ENCODE results near the gene PTPA. TPM values are rescaled to one million over a fixed set of nuclear protein-coding genes. Genes with fewer than 3 reads are reported as not detected.

PTPA gene
- total and polyA plus RNA-seq, 2 experiments from 2014 or later = 60.8 to 113 TPM

DNA sequence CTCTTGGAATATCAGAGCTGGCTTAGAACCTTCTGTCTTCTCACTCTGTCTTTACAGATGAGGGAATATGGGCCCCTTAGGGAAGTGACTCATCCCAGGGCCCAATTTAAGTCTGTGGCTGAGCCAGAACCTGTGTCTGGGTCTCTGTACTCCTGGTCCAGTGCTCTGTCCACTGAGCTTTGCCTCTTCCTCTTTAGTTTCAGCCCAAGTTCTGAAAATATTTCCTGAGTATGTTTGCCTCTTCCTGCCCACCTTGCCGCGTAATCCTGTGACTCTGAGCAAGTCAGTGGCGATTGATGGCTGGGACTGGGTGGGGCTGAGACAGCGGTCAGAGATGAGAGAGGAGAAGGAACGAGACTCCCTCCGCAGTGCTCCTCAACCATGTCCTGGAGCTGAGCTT, 59.0 kb downstream of the PTPA start:
- H3K9ac ChIP-seq = peak overlapping the region; percentile 9; the same call in 1 of the 2 replicates
- peaks cover 2% of the 10 kb centered on the region; the same call in 1 of the 2 replicates for H3K79me2 ChIP-seq (ENCODE audit: insufficient read depth)
- H4K20me1 ChIP-seq (ENCODE audit: insufficient read depth) = no peaks in the 10 kb centered on the region
- DNase-seq = peak; percentile 68
- peak overlapping the region; percentile 59 for H3K4me2 ChIP-seq (ENCODE audit: unreplicated experiment)
- H3K4me3 ChIP-seq = no peak overlapping the region
- H3K9me3 ChIP-seq (ENCODE audit: low read depth) = no peaks in the 10 kb centered on the region
- WGBS, 2 experiments (ENCODE audit: low coverage in 1 of 2, low lambda C conversion rate in 2 of 2, missing lambda C conversion rate in 2 of 2) = 73 to 79% methylated on average over 6 of the region's 6 CpGs
- H3K4me1 ChIP-seq (ENCODE audit: insufficient read depth) = peaks cover 44% of the 10 kb centered on the region
- no peak overlapping the region for H3K27ac ChIP-seq
- no peaks in the 10 kb centered on the region for H3K27me3 ChIP-seq (replicated peaks; ENCODE audit: insufficient read depth)
- no peak for TF ChIP-seq EZH2 (IDR thresholded peaks at IDR 0.05; ENCODE audit: insufficient read depth, poor library complexity, severe bottlenecking)
- no peak for TF ChIP-seq EZH2phosphoT487 (IDR thresholded peaks at IDR 0.05; ENCODE audit: insufficient read depth, low read depth)
- no peaks in the 10 kb centered on the region for H3K36me3 ChIP-seq (ENCODE audit: low read depth)
- no peaks in the 10 kb centered on the region for H3K9me2 ChIP-seq (ENCODE audit: insufficient read depth)
- H2AFZ ChIP-seq = no peak overlapping the region
- H3F3A ChIP-seq (ENCODE audit: insufficient read depth) = peaks cover 31% of the 10 kb centered on the region
- in situ Hi-C loops (cut with MboI) = loop anchor here (10.0 kb wide), 1 partner anchor 315 kb away; no protein-coding TSS in a partner anchor

DNA sequence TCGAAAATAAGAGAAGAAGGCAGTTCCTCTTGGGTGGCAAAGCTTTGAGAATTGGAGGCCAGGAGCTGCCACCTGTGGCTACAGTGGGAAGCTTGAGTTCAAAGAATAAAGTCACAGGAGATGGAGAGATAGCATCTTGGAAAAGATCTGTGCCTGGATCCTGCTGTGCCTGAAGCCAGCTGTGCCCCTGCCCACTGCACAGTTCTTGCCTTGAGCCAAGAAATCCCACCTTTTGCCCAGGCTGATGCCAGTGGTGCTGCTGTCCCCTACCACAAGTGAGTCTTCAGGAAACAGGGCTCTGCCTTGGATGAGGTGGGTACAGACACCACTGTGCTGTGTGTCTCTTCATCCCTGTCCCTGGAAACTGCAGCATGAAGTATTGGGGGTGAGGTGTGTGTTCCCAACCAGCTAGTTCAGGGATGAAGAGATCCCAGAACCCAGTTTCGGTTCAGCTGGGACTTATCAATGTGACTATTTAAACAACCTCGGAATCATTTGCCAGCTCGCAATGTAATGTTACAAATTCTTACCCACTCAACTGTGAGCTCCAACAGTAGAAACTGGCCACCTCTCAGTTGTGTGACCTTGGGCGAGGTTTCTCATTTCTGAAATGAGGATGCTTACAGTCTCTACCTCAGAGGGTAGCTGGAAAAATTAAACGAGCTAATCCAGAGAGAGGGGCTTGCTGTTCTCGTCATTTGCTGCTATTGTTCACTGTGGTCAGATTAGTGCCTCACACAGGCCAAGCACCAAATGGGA, 61.0 kb downstream of the PTPA start:
- Histone ChIP-seq H3K4me3 (no peak overlapping the region), H3K9ac (no peak overlapping the region), H4K20me1 (ENCODE audit: insufficient read depth) (no peaks in the 10 kb centered on the region), H3K79me2 (ENCODE audit: insufficient read depth) (peaks cover 21% of the 10 kb centered on the region), H3K27me3 (replicated peaks; ENCODE audit: insufficient read depth) (no peaks in the 10 kb centered on the region), H3K36me3 (ENCODE audit: low read depth) (no peaks in the 10 kb centered on the region), H3K27ac (no peak overlapping the region), H3K9me3 (ENCODE audit: low read depth) (no peaks in the 10 kb centered on the region), H3K9me2 (ENCODE audit: insufficient read depth) (no peaks in the 10 kb centered on the region), H3K4me1 (ENCODE audit: insufficient read depth) (peaks cover 38% of the 10 kb centered on the region), H3F3A (ENCODE audit: insufficient read depth) (peaks cover 40% of the 10 kb centered on the region), H3K4me2 (ENCODE audit: unreplicated experiment) (no peak overlapping the region), H2AFZ (no peak overlapping the region)
- no peak for TF ChIP-seq EZH2 (IDR thresholded peaks at IDR 0.05; ENCODE audit: insufficient read depth, poor library complexity, severe bottlenecking)
- TF ChIP-seq EZH2phosphoT487 (IDR thresholded peaks at IDR 0.05; ENCODE audit: insufficient read depth, low read depth) = no peak
- 54 to 59% methylated on average over 7 of the region's 7 CpGs for WGBS, 2 experiments (ENCODE audit: low coverage in 1 of 2, low lambda C conversion rate in 2 of 2, missing lambda C conversion rate in 2 of 2)
- in situ Hi-C loops (cut with MboI) = loop anchor here (10.0 kb wide), 1 partner anchor 313 kb away; no protein-coding TSS in a partner anchor
- DNase-seq = no peak

GRCh38 chr9:129172816-129173215, 61.6 kb downstream of the PTPA start:
- H3F3A ChIP-seq (ENCODE audit: insufficient read depth) = peaks cover 40% of the 10 kb centered on the region
- peaks cover 31% of the 10 kb centered on the region for H3K4me1 ChIP-seq (ENCODE audit: insufficient read depth)
- no peaks in the 10 kb centered on the region for H3K9me3 ChIP-seq (ENCODE audit: low read depth)
- 20 to 34% methylated on average over 5 of the region's 5 CpGs for WGBS, 2 experiments (ENCODE audit: low coverage in 1 of 2, low lambda C conversion rate in 2 of 2, missing lambda C conversion rate in 2 of 2)
- peak overlapping the region; percentile 87 for H3K4me2 ChIP-seq (ENCODE audit: unreplicated experiment)
- DNase-seq = peak; percentile 58
- H3K4me3 ChIP-seq = no peak overlapping the region; the same call in 1 of the 2 replicates
- H3K27me3 ChIP-seq (replicated peaks; ENCODE audit: insufficient read depth) = no peaks in the 10 kb centered on the region
- H2AFZ ChIP-seq = no peak overlapping the region
- H3K27ac ChIP-seq = peak overlapping the region; percentile 97
- H3K79me2 ChIP-seq (ENCODE audit: insufficient read depth) = peaks cover 24% of the 10 kb centered on the region
- in situ Hi-C loops (cut with MboI) = loop anchor here (10.0 kb wide), 1 partner anchor 312 kb away; no protein-coding TSS in a partner anchor
- H4K20me1 ChIP-seq (ENCODE audit: insufficient read depth) = no peaks in the 10 kb centered on the region
- H3K36me3 ChIP-seq (ENCODE audit: low read depth) = no peaks in the 10 kb centered on the region
- H3K9ac ChIP-seq = peak overlapping the region; percentile 95
- no peaks in the 10 kb centered on the region for H3K9me2 ChIP-seq (ENCODE audit: insufficient read depth)
- TF ChIP-seq EZH2 (IDR thresholded peaks at IDR 0.05; ENCODE audit: insufficient read depth, poor library complexity, severe bottlenecking) (no peak), EZH2phosphoT487 (IDR thresholded peaks at IDR 0.05; ENCODE audit: insufficient read depth, low read depth) (no peak)

DNA sequence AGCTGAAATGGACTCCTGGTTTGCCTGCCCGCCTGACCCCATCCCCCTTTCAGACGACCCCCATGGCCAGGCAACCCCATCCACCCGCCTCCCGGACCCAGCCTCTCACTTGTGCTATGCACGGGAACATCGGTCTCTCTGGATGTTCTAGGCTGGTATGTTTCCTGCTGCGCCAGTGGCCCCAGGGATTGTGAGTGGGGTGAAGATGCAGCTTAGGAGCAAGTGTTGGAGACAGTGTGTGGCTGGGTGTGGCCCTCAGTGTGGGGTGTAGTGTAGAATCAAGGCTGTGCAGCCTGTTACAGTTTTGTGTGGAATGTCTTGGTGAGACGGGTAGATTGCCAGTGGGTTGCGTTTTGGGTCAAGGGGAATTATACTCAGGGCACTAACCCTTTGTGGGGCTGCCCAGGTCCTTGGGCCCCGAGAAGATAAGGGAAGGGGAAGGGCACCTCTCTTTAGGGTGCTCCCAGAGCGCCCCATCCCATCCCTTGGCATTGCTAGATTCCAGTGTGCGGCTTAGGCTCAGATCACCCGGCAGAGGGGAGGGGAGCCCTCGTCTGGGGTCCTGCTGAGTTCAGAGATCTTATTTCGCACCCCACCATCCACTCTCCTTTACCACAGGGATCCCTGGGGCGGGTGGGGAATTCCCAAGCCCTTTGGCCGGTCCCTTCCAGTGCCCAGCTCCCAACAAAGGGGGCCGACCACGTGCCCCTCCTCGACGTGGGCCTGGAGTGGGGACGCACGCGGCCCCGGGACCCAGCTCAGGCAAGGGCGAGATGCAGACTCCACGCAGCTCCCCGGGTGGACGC, 62.3 kb downstream of the PTPA start:
- H4K20me1 ChIP-seq (ENCODE audit: insufficient read depth) = no peaks in the 10 kb centered on the region
- peak overlapping the region; percentile 55 for H2AFZ ChIP-seq

More for the DNA sequence above, 62.3 kb downstream of the PTPA start:
- peak overlapping the region; percentile 87 for H3K4me2 ChIP-seq (ENCODE audit: unreplicated experiment)
- peak overlapping the region; percentile 91 for H3K4me3 ChIP-seq
- WGBS, 2 experiments (ENCODE audit: low coverage in 1 of 2, low lambda C conversion rate in 2 of 2, missing lambda C conversion rate in 2 of 2) = 8 to 11% methylated on average over 17 to 29 of the region's 29 CpGs
- no peaks in the 10 kb centered on the region for H3K36me3 ChIP-seq (ENCODE audit: low read depth)
- H3K4me1 ChIP-seq (ENCODE audit: insufficient read depth) = peaks cover 24% of the 10 kb centered on the region
- in situ Hi-C loops (cut with MboI) = loop anchor here (10.0 kb wide), 1 partner anchor 311 kb away; no protein-coding TSS in a partner anchor
- H3K79me2 ChIP-seq (ENCODE audit: insufficient read depth) = peaks cover 26% of the 10 kb centered on the region
- H3K9me3 ChIP-seq (ENCODE audit: low read depth) = no peaks in the 10 kb centered on the region
- H3K9me2 ChIP-seq (ENCODE audit: insufficient read depth) = no peaks in the 10 kb centered on the region
- H3K27me3 ChIP-seq (replicated peaks; ENCODE audit: insufficient read depth) = no peaks in the 10 kb centered on the region
- DNase-seq = peak; percentile 58
- peak overlapping the region; percentile 97 for H3K27ac ChIP-seq
- H3F3A ChIP-seq (ENCODE audit: insufficient read depth) = peaks cover 36% of the 10 kb centered on the region
- H3K9ac ChIP-seq = peak overlapping the region; percentile 95
- TF ChIP-seq EZH2 (IDR thresholded peaks at IDR 0.05; ENCODE audit: insufficient read depth, poor library complexity, severe bottlenecking) = no peak
- TF ChIP-seq EZH2phosphoT487 (IDR thresholded peaks at IDR 0.05; ENCODE audit: insufficient read depth, low read depth) = no peak

All from GM23248 (cell line).